Ectodermal cell (in vitro differentiated cells): ENCODE results near the gene RPS26.
"Not testable (repeated sequence)": the region's sequence is repeated elsewhere in the genome, so short reads cannot be mapped to it uniquely, and the experiment has no call there.

Experiments
- H3K27ac ChIP-seq: 2 replicates; pipeline ENCODE4 v1.7.0; 2013; ENCODE audit warnings: mild to moderate bottlenecking, low read depth, low read length; ENCODE audit not compliant: insufficient read depth, poor library complexity, severe bottlenecking
- H3K27me3 ChIP-seq: 2 replicates; pipeline ENCODE4 v1.7.0; 2013; ENCODE audit warnings: mild to moderate bottlenecking, low read length; ENCODE audit not compliant: insufficient read depth, control insufficient read depth, poor library complexity, severe bottlenecking
- H3K36me3 ChIP-seq: one replicate; pipeline ENCODE4 v1.7.0; 2013; ENCODE audit warnings: low read length; ENCODE audit not compliant: control insufficient read depth, insufficient read depth
- H3K4me1 ChIP-seq: one replicate; pipeline ENCODE4 v1.7.0; 2013; ENCODE audit warnings: low read length; ENCODE audit not compliant: control insufficient read depth, insufficient read depth
- H3K4me3 ChIP-seq: 2 replicates; pipeline ENCODE4 v1.7.0; 2013; ENCODE audit warnings: low read depth, low read length, control low read depth; ENCODE audit not compliant: insufficient read depth
- H3K9me3 ChIP-seq: 2 replicates; pipeline ENCODE4 v1.7.0; 2013; ENCODE audit warnings: mild to moderate bottlenecking, low read length, moderate library complexity; ENCODE audit not compliant: control insufficient read depth
- WGBS, 2 experiments: methylation state at CpG; one replicate each; pipeline ENCODE4 v1.1.7; 2013; ENCODE audit warnings: missing lambda C conversion rate in 2 of 2; 5-methylcytosine and 5-hydroxymethylcytosine counted together

The RPS26 gene

DNA sequence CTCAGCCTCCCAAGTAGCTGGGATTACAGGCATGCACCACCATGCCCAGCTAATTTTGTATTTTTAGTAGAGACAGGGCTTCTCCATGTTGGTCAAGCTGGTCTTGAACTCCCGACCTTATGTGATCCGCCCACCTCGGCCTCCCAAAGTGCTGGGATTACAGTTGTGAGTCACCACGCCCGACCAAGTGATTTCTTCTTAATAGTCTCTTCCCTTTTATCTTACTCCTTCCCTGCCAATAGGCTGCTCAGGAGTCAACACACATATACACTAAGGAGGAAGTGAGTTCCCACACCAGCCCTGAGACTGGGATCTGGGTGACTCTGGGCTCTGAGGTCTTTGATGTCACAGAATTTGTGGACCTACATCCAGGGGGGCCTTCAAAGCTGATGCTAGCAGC, 38.3 kb upstream of the RPS26 start:
- 92 to 94% methylated on average over 5 of the region's 5 CpGs for WGBS, 2 experiments
- not testable (repeated sequence) for H3K27ac ChIP-seq, H3K4me3 ChIP-seq, H3K4me1 ChIP-seq, H3K9me3 ChIP-seq, H3K36me3 ChIP-seq, H3K27me3 ChIP-seq

DNA sequence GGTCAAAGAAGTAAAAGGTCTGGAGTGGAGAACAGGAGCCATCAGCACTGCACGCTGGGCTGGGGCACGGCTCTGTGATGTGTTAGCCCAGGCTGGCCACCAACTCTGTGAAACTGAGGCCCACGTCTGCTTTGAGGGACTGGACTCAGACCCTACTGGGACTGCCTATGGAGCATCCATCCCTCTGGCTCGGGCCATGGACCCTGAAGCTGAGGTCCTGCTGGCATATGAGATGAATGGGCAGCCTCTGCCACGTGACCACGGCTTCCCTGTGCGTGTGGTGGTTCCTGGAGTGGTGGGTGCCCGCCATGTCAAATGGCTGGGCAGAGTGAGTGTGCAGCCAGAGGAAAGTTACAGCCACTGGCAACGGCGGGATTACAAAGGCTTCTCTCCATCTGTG, 37.5 kb upstream of the RPS26 start:
- Histone ChIP-seq H3K9me3 (no peaks in the 10 kb centered on the region), H3K4me3 (no peak overlapping the region), H3K4me1 (no peaks in the 10 kb centered on the region), H3K36me3 (no peaks in the 10 kb centered on the region), H3K27ac (no peak overlapping the region), H3K27me3 (no peaks in the 10 kb centered on the region)
- 94 to 95% methylated on average over 10 of the region's 10 CpGs for WGBS, 2 experiments

GRCh38 chr12:56007564-56008559, 33.9 kb upstream of the RPS26 start:
- peak overlapping the region; percentile 74 for H3K27ac ChIP-seq
- whole genome bisulfite sequencing, 2 experiments: 2% methylated on average over 34 to 39 of the region's 44 CpGs
- H3K4me1 ChIP-seq: no peaks in the 10 kb centered on the region
- no peaks in the 10 kb centered on the region for H3K27me3 ChIP-seq
- H3K9me3 ChIP-seq: no peaks in the 10 kb centered on the region
- H3K36me3 ChIP-seq: no peaks in the 10 kb centered on the region
- peak overlapping the region; percentile 67 for H3K4me3 ChIP-seq

- H3K27ac ChIP-seq: no peak overlapping the region
- WGBS, 2 experiments: 95 to 98% methylated on average over 2 of the region's 2 CpGs
These were observed 31.6 kb upstream of the RPS26 start for GRCh38 chr12:56010111-56010570.

DNA sequence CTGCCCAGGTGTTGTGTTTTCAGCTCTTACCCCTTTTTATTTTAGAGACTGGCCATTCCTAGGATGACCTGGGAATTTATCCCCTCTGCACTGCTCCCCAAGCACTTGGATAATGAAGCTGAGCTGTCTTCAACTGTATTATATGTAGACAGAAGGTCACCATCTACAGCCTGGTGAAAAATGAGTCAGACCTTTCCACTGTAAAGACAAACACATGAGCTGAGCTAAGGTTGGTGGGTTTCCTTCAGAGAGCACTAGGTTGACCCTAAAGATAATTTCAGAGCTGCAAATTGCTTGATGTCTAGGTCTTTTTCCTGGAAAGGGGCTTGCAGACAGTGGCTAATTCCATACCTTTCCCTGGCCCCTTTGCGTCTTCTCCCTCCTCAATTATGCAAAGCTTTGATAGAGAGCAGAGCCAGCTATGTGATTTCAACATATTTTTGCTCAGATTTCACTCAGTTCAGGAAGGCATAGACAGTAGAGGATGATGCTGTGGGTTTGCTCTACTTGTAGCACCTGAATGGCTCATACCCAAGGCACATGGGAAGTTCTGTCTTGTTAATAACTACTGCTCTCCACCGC, 30.1 kb upstream of the RPS26 start:
- Histone ChIP-seq H3K4me1 (no peaks in the 10 kb centered on the region), H3K36me3 (no peaks in the 10 kb centered on the region), H3K27ac (no peak overlapping the region), H3K9me3 (no peaks in the 10 kb centered on the region), H3K27me3 (no peaks in the 10 kb centered on the region), H3K4me3 (no peak overlapping the region)
- WGBS, 2 experiments: 93 to 100% methylated on average over 1 to 2 of the region's 2 CpGs

More at GRCh38 chr12:56010111-56010570, 31.6 kb upstream of the RPS26 start:
- no peaks in the 10 kb centered on the region for H3K4me1 ChIP-seq
- no peaks in the 10 kb centered on the region for H3K9me3 ChIP-seq
- no peaks in the 10 kb centered on the region for H3K36me3 ChIP-seq
- no peaks in the 10 kb centered on the region for H3K27me3 ChIP-seq
- no peak overlapping the region for H3K4me3 ChIP-seq

GRCh38 chr12:56013482-56013881, 28.2 kb upstream of the RPS26 start:
- no peaks in the 10 kb centered on the region for H3K27me3 ChIP-seq
- H3K9me3 ChIP-seq: no peaks in the 10 kb centered on the region
- 88 to 90% methylated on average over 5 of the region's 5 CpGs for WGBS, 2 experiments
- H3K4me1 ChIP-seq: no peaks in the 10 kb centered on the region
- no peak overlapping the region for H3K27ac ChIP-seq
- H3K36me3 ChIP-seq: no peaks in the 10 kb centered on the region
- no peak overlapping the region for H3K4me3 ChIP-seq

DNA sequence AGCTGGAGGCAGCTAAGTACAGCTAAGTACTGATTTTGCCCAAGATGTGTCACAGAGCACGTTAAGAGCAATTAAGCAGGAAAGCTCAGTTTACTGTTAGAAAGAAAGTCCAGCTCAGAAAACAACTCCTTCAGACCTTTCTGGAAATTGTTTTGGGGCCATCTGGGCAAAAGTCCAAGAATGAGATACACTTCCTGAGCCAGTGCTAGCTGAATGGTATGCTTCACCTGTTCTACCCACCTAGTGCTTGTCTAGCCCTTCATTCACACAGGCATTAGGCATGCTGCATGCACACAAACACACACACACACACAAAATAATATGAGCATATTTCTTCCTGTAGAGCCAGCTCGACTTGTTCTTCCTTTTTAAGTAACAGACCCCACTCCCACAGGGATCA, 27.5 kb upstream of the RPS26 start:
- H3K9me3 ChIP-seq: no peaks in the 10 kb centered on the region

DNA sequence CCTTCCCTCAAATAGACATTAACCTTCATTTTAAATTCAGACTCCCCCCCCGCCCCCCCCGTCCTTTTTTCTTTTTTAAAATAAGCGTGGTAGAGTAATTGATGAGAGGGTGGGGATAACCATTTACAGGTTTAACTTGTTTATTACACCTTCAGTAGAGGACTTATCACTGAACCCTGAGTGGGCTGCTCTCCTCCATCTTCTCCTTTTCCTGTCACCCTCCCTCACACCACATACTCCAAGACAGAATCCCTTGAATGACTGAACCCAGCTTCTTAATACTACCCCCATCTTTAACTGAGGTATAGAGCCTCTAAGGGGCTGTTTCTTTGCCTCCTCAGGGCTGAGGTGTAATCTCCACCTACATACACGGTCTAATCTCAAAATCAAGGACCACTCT, 24.5 kb upstream of the RPS26 start:
- Histone ChIP-seq H3K4me3 (no peak overlapping the region), H3K27me3 (no peaks in the 10 kb centered on the region), H3K9me3 (no peaks in the 10 kb centered on the region), H3K4me1 (peaks cover 24% of the 10 kb centered on the region), H3K27ac (no peak overlapping the region), H3K36me3 (no peaks in the 10 kb centered on the region)
- WGBS, 2 experiments: 91 to 100% methylated on average over 1 of the region's 4 CpGs

More for the DNA sequence above, 27.5 kb upstream of the RPS26 start:
- WGBS, 2 experiments: 90 to 95% methylated on average over 2 of the region's 2 CpGs
- no peaks in the 10 kb centered on the region for H3K4me1 ChIP-seq
- no peak overlapping the region for H3K27ac ChIP-seq
- H3K4me3 ChIP-seq: no peak overlapping the region
- no peaks in the 10 kb centered on the region for H3K27me3 ChIP-seq
- no peaks in the 10 kb centered on the region for H3K36me3 ChIP-seq

DNA sequence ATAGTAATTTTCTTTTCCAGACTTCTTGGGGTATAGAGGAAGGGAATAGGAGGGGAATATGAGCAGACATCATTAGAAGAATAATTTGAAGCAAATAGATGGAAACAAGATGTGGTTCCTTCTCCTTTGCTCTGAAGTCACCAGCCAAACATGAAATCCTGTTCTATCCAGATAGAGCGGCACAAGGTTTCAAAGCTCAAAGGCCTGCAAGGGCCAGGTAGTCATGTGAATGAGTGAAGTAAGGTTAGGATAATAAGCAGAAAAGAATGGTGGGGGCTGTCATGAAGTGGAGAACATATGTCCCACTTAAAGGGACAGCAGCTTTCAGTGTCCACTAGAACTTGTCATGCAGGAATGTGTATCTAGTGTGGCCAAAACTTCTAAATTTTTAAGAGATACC, 23.4 kb upstream of the RPS26 start:
- H3K4me1 ChIP-seq: peaks cover 29% of the 10 kb centered on the region
- 95 to 100% methylated on average over 1 of the region's 1 CpG for WGBS, 2 experiments
- H3K4me3 ChIP-seq: no peak overlapping the region
- H3K27ac ChIP-seq: no peak overlapping the region
- H3K9me3 ChIP-seq: no peaks in the 10 kb centered on the region
- H3K36me3 ChIP-seq: no peaks in the 10 kb centered on the region
- no peaks in the 10 kb centered on the region for H3K27me3 ChIP-seq

DNA sequence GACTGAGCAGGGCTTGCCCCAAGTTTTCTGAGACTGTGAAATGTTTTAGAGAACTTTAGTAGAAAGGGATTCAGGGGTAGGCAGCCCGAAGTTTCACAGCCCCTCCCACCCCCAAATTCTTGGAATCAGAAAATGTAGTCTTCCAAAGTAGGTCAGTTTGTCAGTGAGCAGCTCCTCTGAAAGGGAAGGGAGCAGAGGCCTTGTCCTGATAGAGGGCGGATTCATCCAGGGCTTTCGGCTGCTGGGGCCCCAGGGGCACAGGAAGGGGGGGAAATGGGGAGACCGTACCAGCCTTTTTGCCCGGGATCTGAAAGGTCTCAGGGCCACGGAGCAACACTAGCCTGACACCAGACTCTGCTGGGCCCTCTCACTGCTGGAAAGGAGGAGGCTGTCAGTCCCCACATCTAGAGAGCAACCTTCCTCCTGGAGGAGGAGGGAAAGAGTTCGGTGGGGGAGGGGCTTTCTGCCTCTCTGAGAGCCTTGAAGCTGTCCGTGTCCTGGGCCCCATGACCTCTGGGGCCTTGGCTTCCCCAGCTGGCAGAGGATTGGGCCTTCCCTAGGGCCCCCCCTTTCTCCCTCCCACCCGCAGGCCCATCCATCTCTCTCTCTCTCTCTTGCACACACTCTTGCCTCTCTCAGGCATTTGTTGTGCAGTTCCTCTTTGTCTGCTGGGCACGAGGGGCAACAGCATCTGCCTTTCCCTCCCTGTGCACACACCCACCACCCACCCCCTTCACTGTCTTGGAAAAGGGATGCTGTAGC, 21.1 kb upstream of the RPS26 start, which contains the start of gene IKZF4:
Gene IKZF4, plus strand, starts transcription at position 621 of the 762 bp plus-strand sequence. CDS start 451 bp downstream, outside the sequence.
- Histone ChIP-seq H3K36me3 (peaks cover 11% of the 10 kb centered on the region), H3K9me3 (no peaks in the 10 kb centered on the region), H3K4me3 (peak within 1 kb of the TSS; percentile 32), H3K27me3 (no peaks in the 10 kb centered on the region), H3K4me1 (peaks cover 29% of the 10 kb centered on the region), H3K27ac (peak within 1 kb of the TSS; percentile 75)
- 6% methylated on average over 9 to 10 of the region's 10 CpGs for WGBS, 2 experiments
